ENCODE results near the gene NLRP6.

Gene NLRP6

GRCh38 chr11:280706-281485 is 2.7 kb downstream of the NLRP6 start:
- Histone ChIP-seq H3K4me1 (ENCODE audit: control insufficient read depth in 2 of 2, insufficient read depth in 2 of 2, low read length in 2 of 2) (peaks cover 16 to 18% of the 10 kb centered on the region in 2 donors), H3K9ac (ENCODE audit: low read depth in 1 of 2, low read length in 2 of 2) (no peak overlapping the region), H3K27ac (ENCODE audit: low read depth in 2 of 2, low read length in 2 of 2) (peak overlapping the region in 1 of 2 donors; percentile 32), H3K27me3 (ENCODE audit: control insufficient read depth in 2 of 2, insufficient read depth in 2 of 2, low read length in 2 of 2) (peaks cover 31 to 43% of the 10 kb centered on the region in 2 donors), H3K4me3 (ENCODE audit: low read length in 2 of 2) (peak overlapping the region; percentile 46 to 60), H3K36me3 (ENCODE audit: control insufficient read depth in 2 of 2, insufficient read depth in 2 of 2, low read length in 2 of 2) (no peaks in the 10 kb centered on the region), H3K9me3 (ENCODE audit: control insufficient read depth in 2 of 2, low read length in 2 of 2) (no peaks in the 10 kb centered on the region)

DNA sequence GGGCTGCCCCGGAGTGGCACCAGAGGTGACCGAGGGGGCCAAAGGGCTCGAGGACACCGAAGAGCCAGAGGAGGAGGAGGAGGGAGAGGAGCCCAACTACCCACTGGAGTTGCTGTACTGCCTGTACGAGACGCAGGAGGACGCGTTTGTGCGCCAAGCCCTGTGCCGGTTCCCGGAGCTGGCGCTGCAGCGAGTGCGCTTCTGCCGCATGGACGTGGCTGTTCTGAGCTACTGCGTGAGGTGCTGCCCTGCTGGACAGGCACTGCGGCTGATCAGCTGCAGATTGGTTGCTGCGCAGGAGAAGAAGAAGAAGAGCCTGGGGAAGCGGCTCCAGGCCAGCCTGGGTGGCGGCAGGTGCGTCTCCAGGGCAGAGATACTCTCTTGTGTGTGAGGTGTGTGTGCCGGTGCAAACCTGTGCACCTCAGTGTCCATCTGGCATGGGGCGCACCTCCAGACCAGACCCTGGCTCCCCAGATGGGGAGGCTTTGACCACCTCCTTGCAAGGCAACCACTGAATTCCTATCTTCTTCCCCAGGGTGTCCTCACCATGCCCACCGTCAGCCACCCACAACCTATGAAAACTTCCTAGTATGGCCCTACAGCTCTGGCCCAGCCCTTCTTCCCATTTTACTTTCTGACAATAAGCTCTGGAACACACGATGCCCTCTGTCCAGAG is 3.4 kb downstream of the NLRP6 start:
- H3K36me3 ChIP-seq (ENCODE audit: control insufficient read depth in 2 of 2, insufficient read depth in 2 of 2, low read length in 2 of 2) = no peaks in the 10 kb centered on the region
- no peaks in the 10 kb centered on the region for H3K9me3 ChIP-seq (ENCODE audit: control insufficient read depth in 2 of 2, low read length in 2 of 2)
- no peak overlapping the region for H3K9ac ChIP-seq (ENCODE audit: low read depth in 1 of 2, low read length in 2 of 2)
- peaks cover 16 to 18% of the 10 kb centered on the region in 2 donors for H3K4me1 ChIP-seq (ENCODE audit: control insufficient read depth in 2 of 2, insufficient read depth in 2 of 2, low read length in 2 of 2)
- peak overlapping the region; percentile 30 to 50 for H3K4me3 ChIP-seq (ENCODE audit: low read length in 2 of 2)
- peaks cover 31 to 47% of the 10 kb centered on the region in 2 donors for H3K27me3 ChIP-seq (ENCODE audit: control insufficient read depth in 2 of 2, insufficient read depth in 2 of 2, low read length in 2 of 2)
- peak overlapping the region in 1 of 2 donors; percentile 32 for H3K27ac ChIP-seq (ENCODE audit: low read depth in 2 of 2, low read length in 2 of 2)

DNA sequence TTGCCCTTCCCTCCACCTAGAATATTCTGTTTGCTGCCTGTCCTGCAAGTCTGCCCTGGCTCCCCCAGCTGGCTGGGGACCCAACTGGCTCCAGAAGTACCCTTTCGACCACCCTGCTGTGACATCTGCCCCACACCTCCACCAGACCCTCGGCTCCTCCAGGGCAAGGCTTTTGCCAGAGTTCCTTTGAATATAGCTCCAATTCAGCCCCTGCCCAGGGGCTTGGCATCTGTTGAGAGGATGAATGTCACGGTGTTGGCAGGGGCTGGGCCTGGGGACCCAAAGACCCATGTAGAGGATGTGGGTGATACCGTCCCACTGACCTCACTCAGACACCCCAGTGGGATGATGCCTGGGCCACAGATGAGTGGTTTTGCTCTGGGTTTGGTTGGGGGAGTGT is 4.0 kb downstream of the NLRP6 start:
- Histone ChIP-seq H3K27me3 (ENCODE audit: control insufficient read depth in 2 of 2, insufficient read depth in 2 of 2, low read length in 2 of 2) (peaks cover 31 to 50% of the 10 kb centered on the region in 2 donors), H3K27ac (ENCODE audit: low read depth in 2 of 2, low read length in 2 of 2) (peak overlapping the region in 1 of 2 donors; percentile 9), H3K4me3 (ENCODE audit: low read length in 2 of 2) (no peak overlapping the region), H3K9me3 (ENCODE audit: control insufficient read depth in 2 of 2, low read length in 2 of 2) (no peaks in the 10 kb centered on the region), H3K4me1 (ENCODE audit: control insufficient read depth in 2 of 2, insufficient read depth in 2 of 2, low read length in 2 of 2) (peaks cover 16 to 18% of the 10 kb centered on the region in 2 donors), H3K9ac (ENCODE audit: low read depth in 1 of 2, low read length in 2 of 2) (no peak overlapping the region), H3K36me3 (ENCODE audit: control insufficient read depth in 2 of 2, insufficient read depth in 2 of 2, low read length in 2 of 2) (no peaks in the 10 kb centered on the region)

- Histone ChIP-seq H3K4me3 (ENCODE audit: low read length in 2 of 2) (no peak overlapping the region), H3K9me3 (ENCODE audit: control insufficient read depth in 2 of 2, low read length in 2 of 2) (no peaks in the 10 kb centered on the region), H3K36me3 (ENCODE audit: control insufficient read depth in 2 of 2, insufficient read depth in 2 of 2, low read length in 2 of 2) (no peaks in the 10 kb centered on the region), H3K27me3 (ENCODE audit: control insufficient read depth in 2 of 2, insufficient read depth in 2 of 2, low read length in 2 of 2) (peaks cover 33 to 55% of the 10 kb centered on the region in 2 donors), H3K27ac (ENCODE audit: low read depth in 2 of 2, low read length in 2 of 2) (no peak overlapping the region), H3K9ac (ENCODE audit: low read depth in 1 of 2, low read length in 2 of 2) (no peak overlapping the region), H3K4me1 (ENCODE audit: control insufficient read depth in 2 of 2, insufficient read depth in 2 of 2, low read length in 2 of 2) (peaks cover 18 to 20% of the 10 kb centered on the region in 2 donors)
Observed at GRCh38 chr11:282630-283360, 4.6 kb downstream of the NLRP6 start.

DNA sequence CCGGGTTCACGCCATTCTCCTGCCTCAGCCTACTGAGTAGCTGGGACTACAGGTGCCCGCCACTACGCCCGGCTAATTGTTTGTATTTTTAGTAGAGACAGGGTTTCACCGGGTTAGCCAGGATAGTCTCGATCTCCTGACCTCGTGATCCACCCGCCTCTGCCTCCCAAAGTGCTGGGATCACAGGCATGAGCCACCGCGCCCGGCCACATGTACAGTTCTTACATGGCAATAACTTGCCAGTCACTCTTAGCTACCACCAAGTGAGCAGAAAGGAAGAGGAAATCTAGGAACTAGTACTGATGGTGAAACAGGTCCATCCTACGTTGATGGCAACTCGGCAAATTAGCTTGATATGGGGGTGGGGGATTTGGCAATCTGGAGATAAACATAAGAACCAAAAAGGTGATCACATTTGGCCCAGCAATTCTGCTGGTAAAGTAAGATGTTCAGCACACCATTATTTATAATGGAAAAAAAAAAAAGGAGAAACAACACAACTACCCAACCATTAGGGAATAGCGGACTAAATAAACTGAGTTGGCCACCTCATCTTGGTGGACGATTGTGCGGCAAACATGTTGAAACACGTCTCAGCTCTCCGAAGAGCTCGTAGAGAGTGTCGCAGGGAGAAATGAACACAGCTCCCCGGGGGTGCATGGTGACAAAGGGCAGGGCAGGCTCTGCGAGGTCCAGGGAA is 5.3 kb downstream of the NLRP6 start:
- Histone ChIP-seq H3K4me1 (ENCODE audit: control insufficient read depth in 2 of 2, insufficient read depth in 2 of 2, low read length in 2 of 2) (peaks cover 24 to 26% of the 10 kb centered on the region in 2 donors), H3K36me3 (ENCODE audit: control insufficient read depth in 2 of 2, insufficient read depth in 2 of 2, low read length in 2 of 2) (no peaks in the 10 kb centered on the region), H3K9me3 (ENCODE audit: control insufficient read depth in 2 of 2, low read length in 2 of 2) (no peaks in the 10 kb centered on the region), H3K27me3 (ENCODE audit: control insufficient read depth in 2 of 2, insufficient read depth in 2 of 2, low read length in 2 of 2) (peaks cover 33 to 58% of the 10 kb centered on the region in 2 donors), H3K4me3 (ENCODE audit: low read length in 2 of 2) (no peak overlapping the region), H3K27ac (ENCODE audit: low read depth in 2 of 2, low read length in 2 of 2) (no peak overlapping the region), H3K9ac (ENCODE audit: low read depth in 1 of 2, low read length in 2 of 2) (no peak overlapping the region)

- Histone ChIP-seq H3K27ac (ENCODE audit: low read depth in 2 of 2, low read length in 2 of 2) (no peak overlapping the region), H3K27me3 (ENCODE audit: control insufficient read depth in 2 of 2, insufficient read depth in 2 of 2, low read length in 2 of 2) (peaks cover 29 to 54% of the 10 kb centered on the region in 2 donors), H3K4me3 (ENCODE audit: low read length in 2 of 2) (no peak overlapping the region), H3K9ac (ENCODE audit: low read depth in 1 of 2, low read length in 2 of 2) (no peak overlapping the region), H3K9me3 (ENCODE audit: control insufficient read depth in 2 of 2, low read length in 2 of 2) (no peaks in the 10 kb centered on the region), H3K36me3 (ENCODE audit: control insufficient read depth in 2 of 2, insufficient read depth in 2 of 2, low read length in 2 of 2) (no peaks in the 10 kb centered on the region), H3K4me1 (ENCODE audit: control insufficient read depth in 2 of 2, insufficient read depth in 2 of 2, low read length in 2 of 2) (peaks cover 24% of the 10 kb centered on the region in 2 donors)
Observed at GRCh38 chr11:284105-285020, 6.2 kb downstream of the NLRP6 start.

DNA sequence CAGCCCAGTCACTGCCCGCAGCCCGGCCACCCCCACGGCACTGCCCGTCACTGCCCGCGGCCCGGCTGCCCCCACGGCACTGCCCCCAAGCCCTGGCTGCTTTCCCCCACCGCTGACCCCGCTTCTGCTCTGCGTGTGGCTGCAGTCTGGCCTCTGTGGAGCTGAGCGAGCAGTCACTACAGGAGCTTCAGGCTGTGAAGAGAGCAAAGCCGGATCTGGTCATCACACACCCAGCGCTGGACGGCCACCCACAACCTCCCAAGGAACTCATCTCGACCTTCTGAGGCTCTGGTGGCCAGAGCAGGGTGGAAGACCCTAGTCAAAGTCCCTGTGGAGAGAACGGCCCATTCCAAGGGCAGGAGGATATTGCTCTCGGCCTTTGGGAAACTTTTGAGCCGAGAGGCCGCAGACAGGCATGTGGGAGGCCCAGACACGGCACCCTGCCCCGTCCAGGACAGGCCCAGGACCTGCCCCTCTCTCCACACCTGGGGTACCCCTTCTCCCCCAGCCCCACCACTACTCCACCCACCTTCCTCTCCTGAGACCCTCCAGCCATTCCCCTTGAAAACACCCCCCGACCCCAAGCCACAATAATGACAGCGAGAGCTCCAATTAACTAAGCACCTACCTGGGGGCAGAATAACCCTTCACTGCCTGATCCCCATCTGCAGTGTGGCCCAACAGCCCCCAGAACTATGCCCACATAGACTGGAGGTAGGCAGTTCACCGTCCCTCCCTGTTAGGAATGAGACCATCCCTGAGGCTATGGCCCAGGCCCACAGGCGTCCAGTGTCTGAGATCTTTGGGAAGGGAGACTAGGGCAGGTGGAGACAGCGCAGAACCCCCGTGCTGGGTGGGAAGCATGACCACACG is 7.0 kb downstream of the NLRP6 start:
- Histone ChIP-seq H3K36me3 (ENCODE audit: control insufficient read depth in 2 of 2, insufficient read depth in 2 of 2, low read length in 2 of 2) (no peaks in the 10 kb centered on the region), H3K27ac (ENCODE audit: low read depth in 2 of 2, low read length in 2 of 2) (no peak overlapping the region), H3K9me3 (ENCODE audit: control insufficient read depth in 2 of 2, low read length in 2 of 2) (no peaks in the 10 kb centered on the region), H3K27me3 (ENCODE audit: control insufficient read depth in 2 of 2, insufficient read depth in 2 of 2, low read length in 2 of 2) (peaks cover 29 to 54% of the 10 kb centered on the region in 2 donors), H3K4me1 (ENCODE audit: control insufficient read depth in 2 of 2, insufficient read depth in 2 of 2, low read length in 2 of 2) (peaks cover 26 to 27% of the 10 kb centered on the region in 2 donors), H3K4me3 (ENCODE audit: low read length in 2 of 2) (no peak overlapping the region), H3K9ac (ENCODE audit: low read depth in 1 of 2, low read length in 2 of 2) (no peak overlapping the region)

GRCh38 chr11:285894-286220 is 7.7 kb downstream of the NLRP6 start:
- H3K9me3 ChIP-seq (ENCODE audit: control insufficient read depth in 2 of 2, low read length in 2 of 2) = no peaks in the 10 kb centered on the region
- no peak overlapping the region for H3K27ac ChIP-seq (ENCODE audit: low read depth in 2 of 2, low read length in 2 of 2)
- no peak overlapping the region for H3K9ac ChIP-seq (ENCODE audit: low read depth in 1 of 2, low read length in 2 of 2)
- no peaks in the 10 kb centered on the region for H3K36me3 ChIP-seq (ENCODE audit: control insufficient read depth in 2 of 2, insufficient read depth in 2 of 2, low read length in 2 of 2)
- peaks cover 26 to 51% of the 10 kb centered on the region in 2 donors for H3K27me3 ChIP-seq (ENCODE audit: control insufficient read depth in 2 of 2, insufficient read depth in 2 of 2, low read length in 2 of 2)
- peaks cover 24 to 25% of the 10 kb centered on the region in 2 donors for H3K4me1 ChIP-seq (ENCODE audit: control insufficient read depth in 2 of 2, insufficient read depth in 2 of 2, low read length in 2 of 2)
- H3K4me3 ChIP-seq (ENCODE audit: low read length in 2 of 2) = no peak overlapping the region
